Measurements from ENCODE around the gene GBA3.

Gene GBA3

GRCh38 chr4:22720091-22720490 lies 27.4 kb downstream of the GBA3 start:
- H3K9ac ChIP-seq: no peak overlapping the region
- no peak for TF ChIP-seq Cebpa-rat (IDR thresholded peaks at IDR 0.05)

GRCh38 chr4:22721204-22721603 lies 28.5 kb downstream of the GBA3 start:
- H3K9ac ChIP-seq: no peak overlapping the region
- H3K27me3 ChIP-seq: no peaks in the 10 kb centered on the region
- H3K36me3 ChIP-seq: no peaks in the 10 kb centered on the region
- no peak overlapping the region for H3K4me2 ChIP-seq
- H4K20me1 ChIP-seq: no peaks in the 10 kb centered on the region
- H3K9me3 ChIP-seq: no peaks in the 10 kb centered on the region
- no peak overlapping the region for H3K4me3 ChIP-seq
- no peaks in the 10 kb centered on the region for H3K4me1 ChIP-seq
- no peak for TF ChIP-seq Cebpa-rat (IDR thresholded peaks at IDR 0.05)
- no peak overlapping the region for H3K27ac ChIP-seq

More at GRCh38 chr4:22720091-22720490, 27.4 kb downstream of the GBA3 start:
- H4K20me1 ChIP-seq: no peaks in the 10 kb centered on the region
- H3K9me3 ChIP-seq: no peaks in the 10 kb centered on the region
- no peaks in the 10 kb centered on the region for H3K36me3 ChIP-seq
- H3K27ac ChIP-seq: no peak overlapping the region
- H3K27me3 ChIP-seq: no peaks in the 10 kb centered on the region
- H3K4me2 ChIP-seq: no peak overlapping the region
- H3K4me1 ChIP-seq: no peaks in the 10 kb centered on the region
- no peak overlapping the region for H3K4me3 ChIP-seq

- H3K4me1 ChIP-seq: no peaks in the 10 kb centered on the region
- H3K4me2 ChIP-seq: no peak overlapping the region
- no peaks in the 10 kb centered on the region for H3K27me3 ChIP-seq
- H3K27ac ChIP-seq: no peak overlapping the region
- H3K9ac ChIP-seq: no peak overlapping the region
- no peaks in the 10 kb centered on the region for H3K9me3 ChIP-seq
- no peak overlapping the region for H3K4me3 ChIP-seq
- H4K20me1 ChIP-seq: no peaks in the 10 kb centered on the region
- TF ChIP-seq Cebpa-rat (IDR thresholded peaks at IDR 0.05): no peak
- H3K36me3 ChIP-seq: no peaks in the 10 kb centered on the region
Observed at GRCh38 chr4:22730021-22730420, 37.3 kb downstream of the GBA3 start.

- Histone ChIP-seq H3K4me1 (no peaks in the 10 kb centered on the region), H3K27me3 (no peaks in the 10 kb centered on the region), H3K36me3 (no peaks in the 10 kb centered on the region), H3K4me3 (no peak overlapping the region), H3K9ac (no peak overlapping the region), H3K4me2 (no peak overlapping the region), H3K9me3 (no peaks in the 10 kb centered on the region), H3K27ac (no peak overlapping the region), H4K20me1 (no peaks in the 10 kb centered on the region)
- TF ChIP-seq Cebpa-rat (IDR thresholded peaks at IDR 0.05): no peak
Observed at GRCh38 chr4:22733816-22734215, 41.1 kb downstream of the GBA3 start.

GRCh38 chr4:22736912-22737311 lies 44.2 kb downstream of the GBA3 start:
- Histone ChIP-seq H3K27me3 (no peaks in the 10 kb centered on the region), H3K27ac (no peak overlapping the region), H3K9ac (no peak overlapping the region), H3K4me3 (no peak overlapping the region), H3K4me2 (no peak overlapping the region), H3K4me1 (no peaks in the 10 kb centered on the region), H3K9me3 (no peaks in the 10 kb centered on the region), H3K36me3 (no peaks in the 10 kb centered on the region), H4K20me1 (no peaks in the 10 kb centered on the region)
- no peak for TF ChIP-seq Cebpa-rat (IDR thresholded peaks at IDR 0.05)

DNA sequence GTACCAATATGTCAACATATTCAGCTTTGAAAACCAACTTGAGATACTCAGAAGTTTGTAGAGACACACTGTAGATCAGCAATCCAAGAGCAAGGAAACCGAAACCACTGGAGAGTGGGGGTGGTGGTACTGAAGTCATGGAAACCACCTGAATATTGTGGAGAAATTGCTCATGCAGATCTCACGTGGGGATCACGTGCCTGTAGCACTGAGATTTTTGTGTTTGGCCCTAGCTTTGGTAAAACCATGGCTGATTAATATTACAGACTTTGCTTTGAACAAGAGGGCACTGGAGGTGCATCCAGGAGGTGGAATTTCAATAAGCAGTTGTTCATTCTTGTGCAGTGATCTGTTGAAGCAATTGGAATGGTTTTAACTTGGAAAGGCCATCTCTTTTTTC lies 47.2 kb downstream of the GBA3 start:
- Histone ChIP-seq H3K4me3 (no peak overlapping the region), H3K9ac (no peak overlapping the region), H3K4me1 (no peaks in the 10 kb centered on the region), H3K36me3 (no peaks in the 10 kb centered on the region), H3K9me3 (no peaks in the 10 kb centered on the region), H3K27me3 (no peaks in the 10 kb centered on the region), H3K27ac (no peak overlapping the region), H4K20me1 (no peaks in the 10 kb centered on the region), H3K4me2 (no peak overlapping the region)
- no peak for TF ChIP-seq Cebpa-rat (IDR thresholded peaks at IDR 0.05)

DNA sequence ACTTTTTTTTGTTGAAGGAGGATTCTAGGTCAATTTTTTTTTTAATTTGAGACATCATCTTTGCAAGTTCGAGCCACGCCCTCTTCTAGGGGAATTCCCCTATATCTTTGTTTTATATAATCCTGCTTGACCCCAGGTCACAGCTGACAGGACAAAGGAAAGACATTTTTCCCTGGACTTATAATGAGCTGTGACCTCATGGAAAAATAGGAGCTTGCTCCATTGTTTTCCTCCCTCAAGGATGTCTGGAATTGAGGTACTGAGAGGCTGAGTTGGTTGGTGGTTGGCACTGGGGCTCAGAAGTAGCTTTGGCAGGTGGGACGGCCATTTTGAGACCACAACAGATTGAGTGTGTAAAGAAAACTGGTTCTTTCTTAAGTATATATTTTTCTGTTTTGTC lies 49.0 kb downstream of the GBA3 start:
- Histone ChIP-seq H4K20me1 (no peaks in the 10 kb centered on the region), H3K36me3 (no peaks in the 10 kb centered on the region), H3K27ac (no peak overlapping the region), H3K9ac (no peak overlapping the region), H3K4me2 (no peak overlapping the region), H3K9me3 (no peaks in the 10 kb centered on the region), H3K4me3 (no peak overlapping the region), H3K27me3 (no peaks in the 10 kb centered on the region), H3K4me1 (no peaks in the 10 kb centered on the region)
- TF ChIP-seq Cebpa-rat (IDR thresholded peaks at IDR 0.05): no peak

DNA sequence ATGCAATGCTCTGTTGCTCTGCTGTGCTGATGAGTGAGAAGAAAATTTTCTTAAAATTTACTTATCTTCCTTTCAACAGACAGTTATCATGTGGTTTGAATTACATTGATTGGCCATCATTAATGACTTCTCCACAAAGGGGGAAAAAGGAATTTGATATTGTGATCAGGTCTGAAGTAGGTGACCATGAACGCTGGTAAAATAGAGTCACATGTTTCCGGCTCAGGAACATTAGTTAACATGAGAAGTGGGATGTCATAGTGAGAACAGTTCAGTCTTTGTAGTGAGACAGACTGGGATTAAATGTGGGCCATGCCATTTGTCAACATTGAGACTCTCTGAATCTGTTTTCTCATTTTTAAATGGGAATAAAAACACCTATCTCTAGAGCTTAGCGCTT lies 50.6 kb downstream of the GBA3 start:
- Histone ChIP-seq H3K4me2 (no peak overlapping the region), H3K36me3 (no peaks in the 10 kb centered on the region), H3K4me3 (no peak overlapping the region), H3K4me1 (no peaks in the 10 kb centered on the region), H4K20me1 (no peaks in the 10 kb centered on the region), H3K27ac (no peak overlapping the region), H3K9me3 (no peaks in the 10 kb centered on the region), H3K9ac (no peak overlapping the region), H3K27me3 (no peaks in the 10 kb centered on the region)
- no peak for TF ChIP-seq Cebpa-rat (IDR thresholded peaks at IDR 0.05)

GRCh38 chr4:22744478-22745062 lies 51.8 kb downstream of the GBA3 start:
- Histone ChIP-seq H3K9ac (no peak overlapping the region), H3K27ac (no peak overlapping the region), H3K27me3 (no peaks in the 10 kb centered on the region), H3K9me3 (no peaks in the 10 kb centered on the region), H4K20me1 (no peaks in the 10 kb centered on the region), H3K4me3 (no peak overlapping the region), H3K4me1 (no peaks in the 10 kb centered on the region), H3K36me3 (no peaks in the 10 kb centered on the region), H3K4me2 (no peak overlapping the region)
- TF ChIP-seq Cebpa-rat (IDR thresholded peaks at IDR 0.05): no peak

- Histone ChIP-seq H3K27me3 (no peaks in the 10 kb centered on the region), H3K4me3 (no peak overlapping the region), H3K9ac (no peak overlapping the region), H3K9me3 (no peaks in the 10 kb centered on the region), H3K36me3 (no peaks in the 10 kb centered on the region), H4K20me1 (no peaks in the 10 kb centered on the region), H3K4me1 (no peaks in the 10 kb centered on the region), H3K4me2 (no peak overlapping the region), H3K27ac (no peak overlapping the region)
- TF ChIP-seq Cebpa-rat (IDR thresholded peaks at IDR 0.05): no peak
Observed at GRCh38 chr4:22745234-22745633, 52.5 kb downstream of the GBA3 start.

DNA sequence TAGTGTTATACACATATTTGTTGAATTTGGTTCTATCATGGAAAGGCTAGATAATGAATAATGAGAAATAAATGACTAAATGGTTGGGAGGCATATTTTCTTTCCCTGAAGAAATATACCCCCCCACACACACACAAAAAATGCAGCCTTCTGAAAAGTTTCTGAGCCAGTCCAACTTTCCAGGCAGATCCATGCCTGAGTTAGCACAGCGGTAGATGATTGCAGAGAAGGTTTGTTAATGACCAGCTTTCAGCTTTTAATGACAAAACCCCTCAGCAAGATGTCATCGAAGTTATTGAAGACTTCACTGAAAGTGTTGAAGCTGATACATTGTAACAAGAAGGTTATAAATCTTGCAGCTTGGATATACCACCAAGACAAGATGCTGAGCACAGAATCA lies 61.4 kb downstream of the GBA3 start:
- Histone ChIP-seq H3K36me3 (no peaks in the 10 kb centered on the region), H3K27me3 (no peaks in the 10 kb centered on the region), H3K4me2 (no peak overlapping the region), H4K20me1 (no peaks in the 10 kb centered on the region), H3K4me1 (no peaks in the 10 kb centered on the region), H3K4me3 (no peak overlapping the region), H3K9me3 (no peaks in the 10 kb centered on the region), H3K9ac (no peak overlapping the region), H3K27ac (no peak overlapping the region)
- TF ChIP-seq Cebpa-rat (IDR thresholded peaks at IDR 0.05): no peak

Measured in BLaER1 (cell line).